ENCODE data around the gene VAV3.

Gene VAV3

GRCh38 chr1:107975851-107976250 is 10.9 kb upstream of the VAV3 start:
- H3K4me3 ChIP-seq (replicated peaks; ENCODE audit: low read depth, low read length) = no peak overlapping the region
- DNase-seq (ENCODE audit: extremely low read depth, low read depth) = no peak
- no peak for TF ChIP-seq CTCF (IDR thresholded peaks at IDR 0.05; ENCODE audit: low read depth, low read length, missing control alignments)

GRCh38 chr1:107974090-107974489 is 9.1 kb upstream of the VAV3 start:
- no peak overlapping the region for H3K4me3 ChIP-seq (replicated peaks; ENCODE audit: low read depth, low read length)
- no peak for TF ChIP-seq CTCF (IDR thresholded peaks at IDR 0.05; ENCODE audit: low read depth, low read length, missing control alignments)
- DNase-seq (ENCODE audit: extremely low read depth, low read depth) = no peak

GRCh38 chr1:107972391-107973180 is 7.6 kb upstream of the VAV3 start:
- no peak overlapping the region for H3K4me3 ChIP-seq (replicated peaks; ENCODE audit: low read depth, low read length)
- no peak for DNase-seq (ENCODE audit: extremely low read depth, low read depth)
- TF ChIP-seq CTCF (IDR thresholded peaks at IDR 0.05; ENCODE audit: low read depth, low read length, missing control alignments) = no peak

GRCh38 chr1:107966550-107966949 is 1.6 kb upstream of the VAV3 start:
- no peak for TF ChIP-seq CTCF (IDR thresholded peaks at IDR 0.05; ENCODE audit: low read depth, low read length, missing control alignments)
- DNase-seq (ENCODE audit: extremely low read depth, low read depth) = no peak
- H3K4me3 ChIP-seq (replicated peaks; ENCODE audit: low read depth, low read length) = no peak overlapping the region

GRCh38 chr1:107964336-107965109 is 457 bp downstream of the VAV3 start:
- no peak for TF ChIP-seq CTCF (IDR thresholded peaks at IDR 0.05; ENCODE audit: low read depth, low read length, missing control alignments)
- peak overlapping the region; percentile 23 for H3K4me3 ChIP-seq (replicated peaks; ENCODE audit: low read depth, low read length)
- DNase-seq (ENCODE audit: extremely low read depth, low read depth) = no peak

GRCh38 chr1:107963601-107964335 is 1.2 kb downstream of the VAV3 start:
- no peak for TF ChIP-seq CTCF (IDR thresholded peaks at IDR 0.05; ENCODE audit: low read depth, low read length, missing control alignments)
- peak overlapping the region; percentile 23; the same call in 1 of the 2 replicates for H3K4me3 ChIP-seq (replicated peaks; ENCODE audit: low read depth, low read length)
- no peak for DNase-seq (ENCODE audit: extremely low read depth, low read depth)

Data from HFF-Myc (cell line).